HG03095 (cell line): ENCODE data around the gene BBS7.

ENCODE experiments used
- ATAC-seq: cut with Tn5 transposase; IDR thresholded peaks from one replicate; pipeline ENCODE4 v1.9.1; 2021; ENCODE audit warnings: moderate library complexity; ENCODE audit not compliant: unreplicated experiment

BBS7 gene, protein sequence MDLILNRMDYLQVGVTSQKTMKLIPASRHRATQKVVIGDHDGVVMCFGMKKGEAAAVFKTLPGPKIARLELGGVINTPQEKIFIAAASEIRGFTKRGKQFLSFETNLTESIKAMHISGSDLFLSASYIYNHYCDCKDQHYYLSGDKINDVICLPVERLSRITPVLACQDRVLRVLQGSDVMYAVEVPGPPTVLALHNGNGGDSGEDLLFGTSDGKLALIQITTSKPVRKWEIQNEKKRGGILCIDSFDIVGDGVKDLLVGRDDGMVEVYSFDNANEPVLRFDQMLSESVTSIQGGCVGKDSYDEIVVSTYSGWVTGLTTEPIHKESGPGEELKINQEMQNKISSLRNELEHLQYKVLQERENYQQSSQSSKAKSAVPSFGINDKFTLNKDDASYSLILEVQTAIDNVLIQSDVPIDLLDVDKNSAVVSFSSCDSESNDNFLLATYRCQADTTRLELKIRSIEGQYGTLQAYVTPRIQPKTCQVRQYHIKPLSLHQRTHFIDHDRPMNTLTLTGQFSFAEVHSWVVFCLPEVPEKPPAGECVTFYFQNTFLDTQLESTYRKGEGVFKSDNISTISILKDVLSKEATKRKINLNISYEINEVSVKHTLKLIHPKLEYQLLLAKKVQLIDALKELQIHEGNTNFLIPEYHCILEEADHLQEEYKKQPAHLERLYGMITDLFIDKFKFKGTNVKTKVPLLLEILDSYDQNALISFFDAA

DNA sequence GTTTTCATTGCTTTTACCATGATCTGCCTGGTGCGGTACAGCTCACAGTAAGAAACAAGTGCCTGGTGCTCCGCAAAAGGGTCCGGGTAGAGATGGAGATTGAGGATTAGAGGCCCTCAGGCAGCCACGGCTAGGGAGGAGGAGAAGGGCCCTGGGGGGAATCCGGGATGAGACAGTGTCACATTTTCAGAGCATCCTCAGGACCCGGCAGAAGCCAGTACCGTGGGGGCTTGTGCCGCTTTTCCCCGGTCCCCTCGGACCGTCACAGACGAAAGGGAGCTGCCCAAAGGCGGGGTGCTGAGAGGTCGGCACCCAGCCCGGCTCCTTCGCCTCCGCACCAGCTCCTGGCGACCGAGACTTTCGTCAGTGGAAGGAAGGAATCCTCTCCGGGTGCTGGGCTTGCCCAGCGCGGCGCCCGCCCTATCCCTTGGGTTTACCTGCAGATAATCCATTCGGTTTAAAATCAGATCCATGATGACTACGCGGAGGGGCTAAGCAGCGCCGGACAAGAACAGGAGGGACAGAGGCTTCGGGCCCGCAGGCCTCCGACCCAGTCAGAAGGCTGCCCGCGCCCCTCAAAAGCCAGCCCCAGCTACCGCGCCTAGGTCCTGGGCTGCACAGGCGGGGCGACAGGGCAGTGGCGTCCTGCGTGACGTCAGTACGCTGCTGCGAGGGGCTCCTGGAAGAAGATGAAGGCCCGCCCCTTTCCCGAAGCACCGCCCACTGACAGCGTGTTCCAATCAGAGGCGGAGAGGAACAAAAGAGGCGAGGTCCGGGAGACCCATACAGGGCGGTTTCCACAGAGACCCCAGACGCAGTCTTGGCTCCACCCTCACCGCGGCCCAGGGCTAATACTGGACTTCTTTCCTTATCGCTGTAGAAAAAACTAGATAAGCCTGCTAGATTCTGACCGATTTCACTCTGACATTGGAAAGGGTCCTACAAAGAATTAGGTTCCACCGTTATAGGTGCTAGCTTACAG lies at the start of gene BBS7:
Gene BBS7 (minus strand): TSS at position 634 of the 982 bp plus-strand sequence. CDS start 161 bp downstream, at position 473.
- ATAC-seq = peak; percentile 100

DNA sequence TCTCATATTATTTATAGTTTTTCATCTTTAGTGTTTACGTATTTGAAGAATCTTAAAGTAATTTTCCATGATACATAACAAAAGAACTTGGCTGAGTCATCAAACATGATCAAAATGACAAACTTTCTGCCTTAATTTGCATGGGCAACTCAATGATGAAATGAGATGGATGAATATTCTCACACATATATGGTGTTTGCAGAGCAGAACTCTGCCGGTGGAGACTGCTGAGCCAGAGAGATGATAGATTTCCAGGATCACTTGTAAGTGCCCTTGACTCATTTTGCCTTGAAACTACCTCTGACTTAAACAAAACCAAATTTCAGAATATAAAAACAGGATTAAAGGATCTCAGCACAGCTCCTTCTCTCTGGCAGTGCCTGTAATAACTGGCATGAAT lies 43.4 kb upstream of the BBS7 start:
- no peak for ATAC-seq

DNA sequence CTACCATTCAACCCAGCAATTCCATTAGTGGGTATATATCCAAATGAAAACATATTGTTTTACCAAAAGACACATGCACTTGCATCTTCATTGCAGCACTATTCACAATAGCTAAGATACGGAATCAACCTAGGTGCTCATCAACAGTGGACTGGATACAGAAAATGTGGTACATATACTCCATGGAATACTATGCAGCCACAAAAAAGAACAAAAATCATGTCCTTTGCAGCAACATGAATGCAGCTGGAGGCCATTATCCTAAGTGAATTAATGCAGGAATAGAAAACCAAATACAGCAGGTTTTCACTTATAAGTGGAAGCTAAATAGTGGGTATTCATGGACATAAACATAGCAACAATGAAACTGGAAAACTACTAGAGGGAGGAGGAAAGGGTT lies 38.1 kb upstream of the BBS7 start:
- ATAC-seq = no peak

DNA sequence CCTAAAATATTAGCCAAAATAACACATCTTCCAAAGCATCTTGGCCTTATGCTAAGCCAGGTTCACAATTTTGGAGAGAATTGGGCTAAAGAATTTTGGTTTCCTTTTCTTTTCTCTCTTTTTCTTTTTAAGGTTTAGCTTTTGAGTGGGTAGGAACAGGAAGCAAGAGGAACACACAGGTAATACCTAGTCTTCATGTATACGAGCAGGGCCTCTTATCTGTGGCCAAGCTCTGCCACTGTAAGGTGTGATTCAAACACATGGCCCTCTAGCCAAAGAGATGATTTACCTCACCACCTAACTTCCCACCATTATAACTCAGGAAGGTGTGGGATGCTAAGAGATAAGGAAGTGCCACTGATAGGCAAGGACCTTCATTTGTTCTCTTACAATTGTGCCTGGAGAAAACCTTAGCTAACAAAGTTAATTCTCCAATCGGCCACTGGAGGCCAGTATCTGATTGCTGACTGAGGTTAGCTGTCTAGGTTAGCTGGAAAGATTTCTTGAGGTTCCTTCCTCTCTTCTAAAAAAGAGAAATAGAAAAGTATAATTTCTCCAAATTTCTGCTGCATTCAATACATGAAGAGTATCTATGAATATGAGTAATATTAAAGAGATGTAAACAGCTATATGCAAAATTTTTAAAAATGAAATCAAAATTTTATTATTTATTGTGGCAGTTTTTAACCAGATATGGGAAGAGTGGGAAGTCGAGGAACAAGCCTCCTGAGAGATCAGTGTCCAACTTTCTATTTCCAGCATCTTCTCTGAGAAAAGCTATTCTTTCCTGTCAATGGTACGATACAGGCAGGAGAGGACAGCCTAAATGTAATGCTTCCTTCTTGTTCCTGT lies 30.1 kb upstream of the BBS7 start:
- ATAC-seq = peak; percentile 96

DNA sequence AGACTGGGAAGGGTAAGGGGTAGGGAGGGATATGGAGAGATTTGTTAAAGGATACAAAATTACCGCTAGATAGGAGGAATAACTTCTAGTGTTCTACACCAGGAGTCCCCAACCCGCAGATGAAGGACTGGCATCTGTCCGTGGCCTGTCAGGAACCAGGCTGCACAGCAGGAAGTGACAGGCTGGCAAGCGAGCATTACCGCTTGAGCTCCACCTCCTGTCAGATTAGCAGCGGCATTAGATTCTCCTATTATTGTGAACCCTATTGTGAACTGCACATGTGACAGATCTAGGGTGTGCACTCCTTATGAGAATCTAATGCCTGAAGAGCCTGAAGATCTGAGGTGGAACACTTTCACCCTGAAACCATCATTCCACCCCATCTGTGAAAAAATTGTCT lies 27.9 kb upstream of the BBS7 start:
- ATAC-seq = no peak

DNA sequence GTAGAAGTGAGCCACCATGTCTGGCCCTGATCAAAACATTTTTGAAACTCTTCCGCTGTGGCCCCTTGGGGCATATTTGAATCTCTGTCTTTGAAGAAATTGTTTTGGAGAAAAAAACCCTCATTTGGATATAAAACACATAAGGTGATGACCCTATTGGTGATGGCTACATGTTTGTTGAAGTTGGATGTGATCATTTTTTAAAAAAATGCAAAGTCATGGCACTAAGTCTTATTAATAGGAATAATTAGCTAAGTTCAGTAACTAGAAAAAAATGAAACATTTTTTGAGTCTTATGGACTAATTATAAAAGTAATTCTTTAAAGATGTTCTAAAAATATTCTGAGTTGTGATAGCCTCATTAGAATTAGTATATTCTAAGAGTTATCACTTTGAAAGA lies 17.9 kb upstream of the BBS7 start:
- no peak for ATAC-seq

DNA sequence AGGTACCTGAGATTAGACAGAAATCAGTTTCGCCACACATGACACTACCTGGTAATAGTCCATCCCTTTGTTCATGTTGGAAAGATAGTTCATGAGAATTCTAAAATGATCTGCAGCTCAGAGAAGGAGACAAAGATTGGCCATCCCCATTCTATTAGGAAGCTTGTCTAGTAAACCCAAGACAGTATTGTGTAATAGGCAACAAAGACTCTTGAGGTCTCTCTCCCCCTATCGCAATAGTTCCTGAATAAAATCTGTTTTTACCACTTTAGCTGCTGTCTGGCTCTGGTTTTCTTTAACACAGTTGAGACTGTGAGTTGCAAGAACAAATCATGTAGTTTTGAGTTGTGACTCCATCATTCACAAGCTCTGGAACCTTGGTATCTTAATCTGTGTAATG lies 14.8 kb upstream of the BBS7 start:
- no peak for ATAC-seq

DNA sequence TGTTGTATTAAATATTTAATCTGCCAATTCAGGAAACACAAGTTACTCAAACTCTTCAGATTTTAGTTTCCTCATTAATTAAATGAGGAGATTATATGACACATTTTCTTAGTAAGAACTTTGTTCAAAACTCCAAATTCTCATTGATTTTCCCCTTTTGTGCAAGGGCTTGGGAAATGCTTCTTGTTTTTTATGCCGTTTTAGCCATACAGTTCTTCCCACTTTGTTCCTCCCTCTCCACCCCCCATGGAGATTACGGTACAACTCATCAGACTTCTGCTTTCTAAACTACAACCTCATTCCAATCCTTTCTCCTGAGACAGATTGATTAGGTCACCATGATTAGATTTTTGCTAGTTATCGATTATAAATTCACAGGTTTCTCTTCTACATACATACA lies 10.9 kb upstream of the BBS7 start:
- no peak for ATAC-seq

DNA sequence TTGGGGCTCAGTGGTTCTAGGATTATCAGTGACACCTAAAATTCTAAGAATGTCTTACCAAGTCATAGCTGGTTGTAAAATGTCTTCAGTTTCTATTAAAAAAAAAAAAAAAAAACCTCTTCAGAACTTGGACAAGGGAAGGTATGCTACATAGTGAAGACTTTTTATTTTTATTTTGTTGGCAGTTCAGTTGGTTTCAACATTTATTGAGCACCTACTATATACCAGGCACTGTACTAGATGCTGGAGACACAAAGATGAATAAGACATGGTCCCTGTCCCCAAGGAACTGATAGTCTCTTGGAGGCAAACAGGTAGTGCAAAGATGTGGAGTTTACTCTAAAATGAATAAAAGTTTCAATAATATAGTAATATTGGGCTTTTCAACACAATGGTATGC lies 8.9 kb upstream of the BBS7 start:
- ATAC-seq = no peak

DNA sequence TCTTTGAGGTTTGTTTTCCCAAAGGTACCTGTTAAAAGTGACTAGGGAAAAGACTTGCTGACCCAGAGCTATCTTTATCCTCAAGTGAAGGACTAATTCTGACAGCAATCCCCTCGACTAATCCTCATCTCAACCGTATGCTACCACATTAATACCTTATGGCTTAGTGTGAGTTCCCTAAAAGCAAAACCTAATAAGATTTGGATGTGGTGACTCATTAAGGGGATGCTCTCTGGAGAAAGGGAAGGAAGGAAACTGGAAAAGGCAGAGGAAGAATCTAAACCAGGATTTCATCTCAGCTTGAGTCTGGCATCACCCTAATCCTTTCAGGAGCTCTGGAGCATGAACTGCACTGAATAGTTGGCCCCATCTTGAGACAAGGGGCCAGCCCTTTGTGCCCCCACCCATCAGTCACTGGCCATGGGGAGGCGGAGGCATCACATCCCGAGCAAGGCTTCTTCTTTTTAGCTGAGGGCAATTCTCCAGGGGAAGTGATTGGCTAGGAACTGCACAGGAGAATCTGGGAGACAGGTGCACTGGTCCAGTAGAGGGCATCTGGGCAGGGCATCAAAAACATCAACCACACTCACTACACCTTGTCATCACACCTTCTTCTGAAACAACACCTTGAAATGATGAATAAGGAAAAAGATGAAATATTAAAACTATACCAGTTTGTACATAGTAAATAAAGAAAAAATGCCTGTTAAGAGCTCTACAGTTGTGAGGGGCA lies 6.9 kb upstream of the BBS7 start:
- ATAC-seq = no peak

DNA sequence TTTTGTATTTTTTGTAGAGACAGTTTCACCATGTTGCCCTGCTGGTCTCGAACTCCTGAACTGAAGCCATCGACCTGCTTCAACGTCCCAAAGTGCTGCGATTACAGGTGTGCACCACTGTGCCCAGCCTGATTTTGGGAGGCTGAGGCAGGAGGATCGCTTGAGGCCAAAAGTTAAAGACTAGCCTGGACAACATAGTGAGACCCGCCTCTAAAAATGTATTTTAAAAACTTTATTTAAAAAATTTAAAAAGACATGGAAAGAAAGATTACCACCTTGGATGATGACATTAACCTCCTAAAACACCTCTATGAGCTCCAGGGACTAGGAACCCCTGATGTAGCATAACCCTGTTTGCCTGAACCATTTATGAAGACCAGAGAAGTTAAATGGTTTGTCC lies 5.8 kb upstream of the BBS7 start:
- ATAC-seq = no peak

DNA sequence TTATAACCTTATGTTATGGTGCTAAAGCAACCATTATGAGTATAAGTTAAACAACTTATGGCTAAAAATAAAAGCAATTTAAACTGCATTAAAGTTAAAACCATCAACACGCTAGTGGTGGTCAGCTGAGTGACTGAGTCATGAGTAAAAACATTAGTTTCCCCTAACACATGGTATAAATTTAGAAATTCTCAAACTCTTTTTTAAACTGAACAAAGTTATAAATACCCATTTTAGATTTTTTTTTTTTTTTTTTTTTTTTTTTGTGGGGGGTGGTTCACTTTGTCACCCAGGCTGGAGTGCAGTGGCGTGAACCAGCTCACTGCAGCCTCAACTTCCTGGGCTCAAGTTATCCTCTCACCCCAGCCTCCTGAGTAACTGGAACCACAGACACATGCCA lies 5.4 kb upstream of the BBS7 start:
- ATAC-seq = no peak

DNA sequence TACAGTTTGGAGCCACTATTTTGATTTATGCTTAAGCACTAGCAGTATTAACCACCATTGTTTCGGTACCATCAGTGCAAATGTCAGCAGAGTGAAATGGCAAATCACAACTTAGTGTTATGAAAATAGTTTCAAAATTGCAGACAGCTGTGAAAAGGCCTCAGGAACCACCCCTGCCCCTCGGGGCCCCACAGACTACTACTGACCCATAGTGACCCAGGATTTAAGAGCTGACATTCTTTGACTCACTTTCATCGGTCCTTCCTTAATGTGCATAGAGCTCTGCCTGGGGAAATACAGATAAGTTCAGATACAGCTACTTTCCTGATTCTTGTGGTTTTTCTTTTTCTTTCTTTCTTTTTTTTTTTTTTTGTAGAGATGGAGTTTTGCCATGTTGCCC lies 3.3 kb upstream of the BBS7 start:
- no peak for ATAC-seq

DNA sequence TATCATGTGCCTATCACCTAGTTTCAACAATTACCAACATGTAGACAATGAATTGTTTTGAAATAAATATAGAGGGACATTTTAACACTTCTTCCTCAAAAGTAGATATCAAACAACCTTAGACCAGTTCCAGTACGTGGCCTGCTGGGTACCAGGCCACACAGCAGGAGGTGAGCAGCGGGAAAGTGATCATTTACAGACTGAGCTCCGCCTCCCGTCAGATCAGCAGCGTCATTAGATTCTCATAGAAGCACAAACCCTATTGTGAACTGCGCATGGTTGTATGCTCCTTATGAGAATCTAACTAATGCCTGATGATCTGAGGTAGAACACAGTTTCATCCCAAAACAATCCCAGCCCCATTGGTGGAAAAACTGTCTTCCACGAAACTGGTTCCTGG lies 6.5 kb downstream of the BBS7 start:
- no peak for ATAC-seq

DNA sequence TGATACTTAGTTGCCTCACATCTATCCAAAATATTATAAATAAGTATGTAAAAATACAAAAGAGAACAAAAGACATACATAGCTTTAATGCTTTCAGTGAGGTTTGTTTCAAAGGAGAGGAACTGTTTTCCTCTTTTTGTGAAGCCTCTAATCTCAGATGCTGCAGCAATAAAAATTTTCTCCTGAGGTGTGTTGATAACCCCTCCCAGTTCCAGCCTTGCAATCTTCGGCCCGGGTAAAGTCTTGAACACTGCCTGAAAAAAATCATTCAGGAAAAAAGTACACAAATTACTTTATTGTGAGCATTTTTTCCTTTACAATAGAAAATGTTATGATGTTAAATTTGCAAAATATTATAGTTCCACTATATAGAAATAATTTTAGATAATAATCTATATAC lies 8.8 kb downstream of the BBS7 start:
- ATAC-seq = no peak

DNA sequence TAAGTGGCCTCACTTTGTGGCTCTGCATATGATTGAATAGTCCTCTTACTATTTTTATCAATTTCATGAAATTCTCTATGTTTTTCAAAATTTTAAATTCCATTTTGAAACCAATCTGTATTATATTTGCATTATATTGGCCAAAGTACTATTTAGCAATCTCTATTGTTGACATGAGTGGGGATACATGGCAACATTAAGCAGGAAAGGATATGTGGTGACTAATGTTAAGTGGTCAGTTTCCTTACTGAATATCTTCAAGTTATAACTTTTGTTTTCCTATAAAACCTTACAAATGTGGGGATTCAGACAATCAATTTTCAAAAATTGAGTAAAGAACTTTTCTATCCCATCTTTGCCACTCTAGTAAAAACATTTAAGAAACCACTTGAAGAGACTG lies 10.2 kb downstream of the BBS7 start:
- ATAC-seq = no peak

DNA sequence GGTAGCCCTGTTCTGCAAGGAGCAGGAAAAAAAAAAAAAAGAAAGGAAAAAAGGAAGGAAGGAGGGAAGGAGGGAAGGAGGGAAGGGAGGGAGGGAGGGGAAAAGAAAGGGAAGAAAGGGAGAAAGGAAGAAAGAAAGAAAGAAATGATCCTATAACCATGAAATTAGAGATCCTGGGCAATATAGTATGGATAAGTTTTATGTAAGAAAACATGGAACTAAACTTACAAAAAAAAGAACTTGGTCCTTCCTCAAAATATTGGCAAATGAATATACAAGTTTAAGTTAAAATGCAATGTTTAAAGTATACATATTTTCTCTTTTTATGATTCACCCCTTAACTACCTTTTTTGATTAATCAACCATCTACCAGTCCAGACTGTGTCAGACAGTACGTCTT lies 18.9 kb downstream of the BBS7 start:
- ATAC-seq = no peak

DNA sequence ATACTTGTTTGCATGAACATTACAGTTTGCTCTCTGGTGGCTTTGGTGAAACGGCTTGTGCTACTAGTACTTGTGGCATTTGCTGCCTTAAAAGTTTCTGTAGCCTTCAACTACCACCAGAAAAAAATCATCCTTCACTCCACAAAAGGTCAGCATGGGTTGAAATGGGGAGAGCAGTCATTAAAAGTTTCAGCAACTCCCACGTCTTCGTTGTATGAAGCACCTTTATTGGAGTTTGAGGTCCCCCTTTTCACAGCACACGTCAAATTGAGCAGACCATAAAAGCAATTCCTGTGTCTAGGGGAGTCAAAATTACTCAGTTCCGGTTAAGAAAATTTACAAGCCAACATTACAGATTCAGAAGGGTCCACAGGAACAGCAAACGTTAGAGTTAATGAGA lies 23.6 kb downstream of the BBS7 start:
- ATAC-seq = no peak

DNA sequence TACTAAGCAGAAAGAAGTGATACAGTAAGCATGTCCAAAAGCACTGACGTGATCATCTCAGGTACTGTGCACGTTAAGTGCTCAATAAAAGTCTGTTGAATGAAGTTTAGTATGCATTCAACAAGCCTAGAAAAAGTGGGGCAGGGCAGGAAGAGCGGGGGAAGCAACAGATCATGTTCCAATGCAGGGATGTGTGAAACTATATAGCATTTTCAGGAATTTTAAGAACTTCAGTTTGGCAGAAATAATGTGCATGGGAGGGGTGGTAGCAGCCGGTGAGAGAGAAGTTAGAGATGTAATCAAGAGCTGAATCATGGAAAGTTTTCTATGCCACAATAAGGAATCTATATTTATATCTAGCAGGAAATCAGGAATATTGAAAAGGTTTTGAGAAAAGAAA lies 27.4 kb downstream of the BBS7 start:
- no peak for ATAC-seq

DNA sequence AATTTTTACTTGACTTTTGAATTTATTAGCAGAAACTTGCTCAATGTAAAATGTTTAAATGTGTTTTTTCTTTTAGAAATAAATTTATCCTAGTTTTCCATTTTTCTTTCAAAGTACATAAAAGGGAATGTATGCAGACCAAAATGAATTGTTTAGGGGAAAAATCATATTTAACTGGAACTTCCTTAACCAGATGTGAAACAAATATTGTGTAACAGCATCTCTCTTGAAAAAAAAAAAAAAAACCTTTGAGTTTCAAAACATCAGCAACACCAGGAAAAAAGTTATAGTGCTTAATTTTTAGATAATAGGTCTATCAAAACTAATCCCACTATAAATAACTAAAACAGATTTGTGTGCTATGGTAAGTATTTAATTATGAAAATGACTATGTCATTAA lies 32.1 kb downstream of the BBS7 start:
- no peak for ATAC-seq
